Adrenal gland (tissue), 12 donors: ENCODE results near the gene MIA2. TPM values are rescaled to one million over a fixed set of nuclear protein-coding genes. Genes with fewer than 3 reads are reported as not detected.

Source experiments
- DNase-seq, 7 donors: peaks; one replicate each; pipeline ENCODE4 v3.0.0-alpha.2; 2019 to 2020
- H3K27ac ChIP-seq, 5 donors: fragments of 200-600 bp; sonication (generic) in 4 of 5; 1 replicate in 3 of 5; 2 replicates in 2 of 5; pipeline versions ENCODE4 v1.5.1 to v1.8.0; 2016 to 2020; ENCODE audit warnings: mild to moderate bottlenecking in 1 of 5
- H3K27me3 ChIP-seq: fragments of 200-600 bp; 2 replicates; pipeline ENCODE4 v1.8.0; 2021
- H3K36me3 ChIP-seq, 2 donors: fragments of 200-600 bp; replicated peaks in 1 of 2; 1 replicate in 1 of 2; 2 replicates in 1 of 2; pipeline versions ENCODE4 v1.5.1 to v1.8.0; 2018 to 2022
- H3K4me1 ChIP-seq, 2 donors: fragments of 200-600 bp; replicated peaks in 1 of 2; 1 replicate in 1 of 2; 2 replicates in 1 of 2; pipeline versions ENCODE4 v1.5.1 to v1.8.0; 2018 to 2021
- H3K4me3 ChIP-seq, 4 donors: fragments of 200-600 bp; sonication (generic) in 3 of 4; one replicate each; pipeline ENCODE4 v1.5.1; 2016 to 2018
- H3K9me3 ChIP-seq, 3 donors: fragments of 200-600 bp; sonication (generic) in 1 of 3; replicated peaks in 1 of 3; 1 replicate in 2 of 3; 2 replicates in 1 of 3; pipeline versions ENCODE4 v1.5.1 to v1.8.0; 2016 to 2021
- POLR2A ChIP-seq, 2 donors: fragments of 450-650 bp; IDR thresholded peaks; one replicate each; pipeline ENCODE4 v1.6.1; 2017; ENCODE audit warnings: antibody characterized with exemption in 2 of 2, mild to moderate bottlenecking in 2 of 2, moderate library complexity in 1 of 2
- WGBS, 4 donors: extraction: QIAGEN DNeasy Blood & Tissue Kit in 2 of 4; methylation state at CpG; one replicate each; pipeline versions ENCODE4 v1.1.5 to v1.1.7; 2013 to 2017; 5-methylcytosine and 5-hydroxymethylcytosine counted together
- intact Hi-C, 2 donors: fragments of 100-400 bp; cut with DNase I; formaldehyde crosslinking; loops; one replicate each; pipeline versions ENCODE4 v1.14.1 to v1.15.0; 2022 to 2023
- polyA plus RNA-seq, 3 donors: library from polyadenylated mRNA; stranded (reverse); fragments of 200-250 nt in 2 of 3; fragments of 350-450 nt in 1 of 3; fragmentation: Illumina TruSeq in 1 of 3; extraction: RNeasy Lipid Tissue Mini Kit (QIAGEN cat#74804) in 1 of 3; gene quantifications; one replicate each; pipeline ENCODE4 v1.2.3, GENCODE V29; 2013 to 2014
- total RNA-seq, 9 donors: library from RNA; depleted of rRNA in 4 of 9; stranded (reverse); fragments of >200 nt in 4 of 9; fragments of 120-200 nt in 1 of 9; fragmentation: NEBNext Ultra II Directional in 1 of 9; extraction: Animal tissue kit (Norgen Biotek cat#: 25700) in 1 of 9; gene quantifications; one replicate each; pipeline versions ENCODE4 v1.1.0 to v1.2.4, GENCODE V29; 2013 to 2023
- TF ChIP-seq, protein P1 (sequence below), 6 experiments: fragments of 450-650 bp in 4 of 6; fragments of 200-600 bp in 2 of 6; sonication (generic) in 1 of 6; IDR thresholded peaks; 1 replicate in 5 of 6; 2 replicates in 1 of 6; pipeline versions ENCODE4 v1.5.1 to v1.8.0; 2016 to 2021; ENCODE audit warnings: antibody characterized with exemption in 6 of 6, mild to moderate bottlenecking in 2 of 6, moderate library complexity in 1 of 6
- donor health status: healthy with polysubstance abuse.
- donor health status: Bipolar disorder and iron deficiency.
- donor health status: DM: yes; HTN: yes; CAD: no.
- donor health status: DM: no; HTN: no; CAD: no.
- donor health status: DM: no; HTN: no; CAD: no.
- donor health status: DM: yes; HTN: yes; CAD: no.

MIA2 gene
- total and polyA plus RNA-seq, 12 donors = 24.8 to 62.0 (median 41.5) TPM

DNA sequence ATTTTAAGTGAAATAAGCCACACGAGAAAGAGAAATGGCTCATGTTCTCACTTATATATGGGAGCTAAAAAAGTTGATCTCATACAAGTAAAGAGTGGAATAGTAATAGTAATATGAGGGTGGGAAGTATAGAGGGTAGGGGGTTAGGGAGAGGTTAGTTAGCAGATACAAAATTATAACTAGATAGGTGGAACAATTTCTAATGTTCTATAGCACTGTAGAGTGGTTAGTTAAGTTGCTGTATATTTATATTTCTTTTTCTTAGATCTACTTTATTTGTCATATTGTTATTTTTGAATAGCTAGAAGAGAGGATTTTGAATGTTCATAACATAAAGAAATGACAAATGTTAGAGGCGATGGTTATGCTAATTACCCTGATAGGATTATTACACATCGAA, 74.1 kb downstream of the MIA2 start:
- H3K27me3 ChIP-seq = no peaks in the 10 kb centered on the region
- intact Hi-C loops = no loop called here
- no peaks in the 10 kb centered on the region for H3K4me1 ChIP-seq
- no peak overlapping the region for H3K27ac ChIP-seq
- 92 to 98% (median 95%) methylated on average over 3 of the region's 3 CpGs for WGBS, 4 donors
- H3K4me3 ChIP-seq = no peak overlapping the region
- no peak for DNase-seq
- TF ChIP-seq, protein P1, sequence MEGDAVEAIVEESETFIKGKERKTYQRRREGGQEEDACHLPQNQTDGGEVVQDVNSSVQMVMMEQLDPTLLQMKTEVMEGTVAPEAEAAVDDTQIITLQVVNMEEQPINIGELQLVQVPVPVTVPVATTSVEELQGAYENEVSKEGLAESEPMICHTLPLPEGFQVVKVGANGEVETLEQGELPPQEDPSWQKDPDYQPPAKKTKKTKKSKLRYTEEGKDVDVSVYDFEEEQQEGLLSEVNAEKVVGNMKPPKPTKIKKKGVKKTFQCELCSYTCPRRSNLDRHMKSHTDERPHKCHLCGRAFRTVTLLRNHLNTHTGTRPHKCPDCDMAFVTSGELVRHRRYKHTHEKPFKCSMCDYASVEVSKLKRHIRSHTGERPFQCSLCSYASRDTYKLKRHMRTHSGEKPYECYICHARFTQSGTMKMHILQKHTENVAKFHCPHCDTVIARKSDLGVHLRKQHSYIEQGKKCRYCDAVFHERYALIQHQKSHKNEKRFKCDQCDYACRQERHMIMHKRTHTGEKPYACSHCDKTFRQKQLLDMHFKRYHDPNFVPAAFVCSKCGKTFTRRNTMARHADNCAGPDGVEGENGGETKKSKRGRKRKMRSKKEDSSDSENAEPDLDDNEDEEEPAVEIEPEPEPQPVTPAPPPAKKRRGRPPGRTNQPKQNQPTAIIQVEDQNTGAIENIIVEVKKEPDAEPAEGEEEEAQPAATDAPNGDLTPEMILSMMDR (IDR thresholded peaks at IDR 0.05) = no peak
- TF ChIP-seq POLR2A (IDR thresholded peaks at IDR 0.05) = no peak
- no peaks in the 10 kb centered on the region for H3K9me3 ChIP-seq
- no peaks in the 10 kb centered on the region for H3K36me3 ChIP-seq

DNA sequence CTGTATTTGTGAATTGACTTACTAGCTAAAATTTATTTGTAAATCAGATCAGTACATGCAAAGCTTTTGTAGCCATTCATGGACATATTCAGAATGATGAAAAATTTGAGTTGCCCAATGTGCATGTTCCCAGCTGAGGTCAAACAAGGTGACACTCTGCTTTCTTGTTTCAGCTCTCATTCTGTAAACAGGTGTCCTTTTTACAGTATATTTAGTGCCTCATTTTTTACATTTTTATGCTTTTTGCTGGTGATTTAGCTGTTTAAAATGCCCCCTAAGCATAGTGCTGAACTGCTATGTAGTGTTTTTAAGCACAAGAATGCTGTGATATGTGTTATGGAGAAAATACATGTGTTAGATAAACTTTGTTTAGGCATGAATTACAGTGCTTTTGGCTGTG, 76.3 kb downstream of the MIA2 start:
- H3K27me3 ChIP-seq = no peaks in the 10 kb centered on the region
- no peaks in the 10 kb centered on the region for H3K4me1 ChIP-seq
- H3K4me3 ChIP-seq = no peak overlapping the region
- TF ChIP-seq POLR2A (IDR thresholded peaks at IDR 0.05) = no peak
- TF ChIP-seq, protein P1 (IDR thresholded peaks at IDR 0.05) = no peak
- H3K36me3 ChIP-seq = no peaks in the 10 kb centered on the region
- intact Hi-C loops = no loop called here
- DNase-seq = no peak
- H3K27ac ChIP-seq = no peak overlapping the region
- H3K9me3 ChIP-seq = no peaks in the 10 kb centered on the region

DNA sequence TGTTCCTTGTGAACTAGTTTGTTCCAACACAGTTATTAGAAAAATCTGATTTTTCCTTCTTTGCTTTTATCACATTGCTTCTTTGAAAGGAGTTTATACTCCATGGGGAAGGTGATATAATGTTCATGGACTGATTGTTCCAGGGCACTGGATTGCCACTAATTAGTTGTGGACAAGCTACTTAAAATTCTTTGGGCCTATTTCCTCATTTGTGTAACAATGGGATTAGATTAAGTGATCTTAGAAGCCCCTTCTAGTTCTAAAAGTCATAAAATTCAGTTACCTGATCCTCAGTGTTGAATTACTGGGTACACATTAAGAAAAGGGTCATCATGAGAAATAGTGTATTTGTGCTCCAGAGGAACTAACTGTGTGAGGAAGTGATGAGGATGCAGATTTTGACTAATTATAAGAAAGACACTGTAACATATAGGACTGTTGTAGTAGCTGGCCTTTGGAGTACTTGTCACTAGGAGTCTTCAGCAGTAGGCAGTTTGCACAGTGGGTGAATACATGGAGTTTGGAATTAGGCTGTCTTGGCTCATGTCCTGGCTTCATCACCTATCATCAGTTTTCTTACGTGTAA, 82.2 kb downstream of the MIA2 start:
- DNase-seq = no peak
- H3K4me3 ChIP-seq = no peak overlapping the region
- intact Hi-C loops = no loop called here
- no peak overlapping the region for H3K27ac ChIP-seq
- no peaks in the 10 kb centered on the region for H3K27me3 ChIP-seq
- H3K4me1 ChIP-seq = no peaks in the 10 kb centered on the region
- H3K36me3 ChIP-seq = peaks cover 0 to 11% of the 10 kb centered on the region in 2 donors
- 92 to 100% (median 98%) methylated on average over 1 of the region's 1 CpG for WGBS, 4 donors
- TF ChIP-seq POLR2A (IDR thresholded peaks at IDR 0.05) = no peak
- TF ChIP-seq, protein P1 (IDR thresholded peaks at IDR 0.05) = no peak
- H3K9me3 ChIP-seq = peaks cover 0 to 5% (median 0%) of the 10 kb centered on the region in 3 donors

DNA sequence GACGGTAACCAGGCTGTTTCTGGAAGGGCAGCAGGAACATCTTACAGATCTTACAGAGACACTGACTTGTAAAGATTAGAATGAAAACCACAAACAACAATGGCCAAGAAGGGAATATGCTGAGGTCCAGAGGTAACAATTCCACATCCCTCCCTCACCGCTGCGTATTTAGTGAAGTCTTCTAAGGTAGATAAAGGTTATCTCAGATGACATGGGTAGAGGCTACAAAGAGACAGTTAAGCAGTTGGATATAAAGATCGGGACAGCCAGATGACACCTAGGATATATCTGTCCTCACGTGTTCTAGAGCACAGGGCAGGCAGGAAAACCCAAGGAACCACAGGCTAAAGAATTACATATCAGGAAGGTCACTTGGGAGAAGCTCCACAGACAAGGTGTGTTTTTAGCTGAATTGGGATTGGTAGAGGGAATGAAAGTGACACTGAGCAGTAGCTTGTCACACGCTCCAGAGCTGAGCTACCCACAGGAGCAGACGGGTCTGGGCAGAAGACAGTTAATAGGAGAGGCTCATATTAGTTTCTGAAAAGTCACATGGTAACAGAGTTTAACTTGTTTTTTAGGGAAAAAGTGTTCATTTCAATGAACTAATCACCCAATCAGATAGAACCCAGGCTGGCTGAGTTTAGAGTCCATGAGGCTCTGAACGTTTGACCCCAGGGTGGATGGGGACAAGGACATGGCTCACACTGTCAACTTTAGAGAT, 83.3 kb downstream of the MIA2 start:
- no peak for DNase-seq
- Histone ChIP-seq H3K9me3 (peaks cover 0 to 5% (median 0%) of the 10 kb centered on the region in 3 donors), H3K36me3 (peaks cover 0 to 11% of the 10 kb centered on the region in 2 donors), H3K27me3 (no peaks in the 10 kb centered on the region), H3K27ac (no peak overlapping the region), H3K4me1 (no peaks in the 10 kb centered on the region), H3K4me3 (no peak overlapping the region)
- no peak for TF ChIP-seq POLR2A (IDR thresholded peaks at IDR 0.05)
- TF ChIP-seq, protein P1 (IDR thresholded peaks at IDR 0.05) = no peak
- WGBS, 4 donors = 90 to 95% (median 93%) methylated on average over 8 of the region's 8 CpGs
- intact Hi-C loops = no loop called here
